ENCODE data around the gene KAT2B. TPM values are rescaled to one million over a fixed set of nuclear protein-coding genes. Genes with fewer than 3 reads are reported as not detected.

The KAT2B gene
- total RNA-seq, 1 experiment from 2014 or later = 9.8 TPM

- H3K9me3 Mint-ChIP-seq (ENCODE audit: unreplicated experiment) = peaks cover 7% of the 10 kb centered on the region
- no peak overlapping the region for H3K27ac Mint-ChIP-seq (ENCODE audit: unreplicated experiment)
- intact Hi-C loops (cut with micrococcal nuclease; ENCODE audit: unreplicated experiment) = no loop called here
Observed at GRCh38 chr3:20143519-20143918, 103.3 kb downstream of the KAT2B start.

GRCh38 chr3:20145874-20146273 lies 105.6 kb downstream of the KAT2B start:
- no peaks in the 10 kb centered on the region for H3K27me3 ChIP-seq (replicated peaks; ENCODE audit: control insufficient read depth, insufficient read depth, low read length)
- peak overlapping the region; percentile 76 for H3K27ac Mint-ChIP-seq (ENCODE audit: unreplicated experiment)
- CTCF ChIA-PET = no interaction called here

More at GRCh38 chr3:20143519-20143918, 103.3 kb downstream of the KAT2B start:
- ChIA-PET POLR2A (no interaction called here), CTCF (no interaction called here)
- H3K4me3 ChIP-seq (ENCODE audit: low read depth, low read length) = no peak overlapping the region
- H3K4me1 ChIP-seq = peaks cover 18% of the 10 kb centered on the region; the same call in 1 of the 2 replicates
- no peaks in the 10 kb centered on the region for H3K27me3 ChIP-seq (replicated peaks; ENCODE audit: control insufficient read depth, insufficient read depth, low read length)
- H3K36me3 ChIP-seq (ENCODE audit: control insufficient read depth, insufficient read depth, low read length) = no peaks in the 10 kb centered on the region
- Mint-ChIP-seq H3K4me1 (ENCODE audit: low read depth, unreplicated experiment) (peaks cover 13% of the 10 kb centered on the region), H3K4me3 (ENCODE audit: unreplicated experiment) (no peak overlapping the region), H3K36me3 (ENCODE audit: insufficient read depth, unreplicated experiment) (no peaks in the 10 kb centered on the region), H3K27me3 (ENCODE audit: insufficient read depth, unreplicated experiment) (no peaks in the 10 kb centered on the region)
- no TSS peak for BruUV-seq (replicated peaks)
- no peak for DNase-seq
- no peak for TF ChIP-seq CTCF (IDR thresholded peaks at IDR 0.05; ENCODE audit: insufficient read depth in 1 of 2, low read depth in 1 of 2, low read length in 1 of 2, severe bottlenecking in 1 of 2, unreplicated experiment in 1 of 2)
- H3K9me3 ChIP-seq = no peaks in the 10 kb centered on the region

GRCh38 chr3:20146301-20146700 lies 106.1 kb downstream of the KAT2B start:
- peaks cover 18% of the 10 kb centered on the region; the same call in 1 of the 2 replicates for H3K4me1 ChIP-seq
- CTCF ChIA-PET = no interaction called here
- H3K9me3 Mint-ChIP-seq (ENCODE audit: unreplicated experiment) = peaks cover 7% of the 10 kb centered on the region
- no peak overlapping the region for H3K4me3 ChIP-seq (ENCODE audit: low read depth, low read length)
- POLR2A ChIA-PET = no interaction called here
- DNase-seq = no peak
- no peaks in the 10 kb centered on the region for H3K36me3 ChIP-seq (ENCODE audit: control insufficient read depth, insufficient read depth, low read length)
- intact Hi-C loops (cut with micrococcal nuclease; ENCODE audit: unreplicated experiment) = loop anchor here (1.0 kb wide), 1 partner anchor 262 kb away; no protein-coding TSS in a partner anchor
- no peaks in the 10 kb centered on the region for H3K27me3 Mint-ChIP-seq (ENCODE audit: insufficient read depth, unreplicated experiment)
- peaks cover 13% of the 10 kb centered on the region for H3K4me1 Mint-ChIP-seq (ENCODE audit: low read depth, unreplicated experiment)
- H3K27ac Mint-ChIP-seq (ENCODE audit: unreplicated experiment) = peak overlapping the region; percentile 76
- no peaks in the 10 kb centered on the region for H3K36me3 Mint-ChIP-seq (ENCODE audit: insufficient read depth, unreplicated experiment)
- H3K27me3 ChIP-seq (replicated peaks; ENCODE audit: control insufficient read depth, insufficient read depth, low read length) = no peaks in the 10 kb centered on the region
- no peak for TF ChIP-seq CTCF (IDR thresholded peaks at IDR 0.05; ENCODE audit: insufficient read depth in 1 of 2, low read depth in 1 of 2, low read length in 1 of 2, severe bottlenecking in 1 of 2, unreplicated experiment in 1 of 2)
- H3K4me3 Mint-ChIP-seq (ENCODE audit: unreplicated experiment) = peak overlapping the region; percentile 68
- no TSS peak for BruUV-seq (replicated peaks)
- no peaks in the 10 kb centered on the region for H3K9me3 ChIP-seq

More at GRCh38 chr3:20145874-20146273, 105.6 kb downstream of the KAT2B start:
- no peak for DNase-seq
- Histone ChIP-seq H3K4me3 (ENCODE audit: low read depth, low read length) (no peak overlapping the region), H3K9me3 (no peaks in the 10 kb centered on the region), H3K36me3 (ENCODE audit: control insufficient read depth, insufficient read depth, low read length) (no peaks in the 10 kb centered on the region), H3K4me1 (peaks cover 18% of the 10 kb centered on the region; the same call in 1 of the 2 replicates)
- no TSS peak for BruUV-seq (replicated peaks)
- peaks cover 13% of the 10 kb centered on the region for H3K4me1 Mint-ChIP-seq (ENCODE audit: low read depth, unreplicated experiment)
- intact Hi-C loops (cut with micrococcal nuclease; ENCODE audit: unreplicated experiment) = loop anchor here (1.0 kb wide), 1 partner anchor 262 kb away; no protein-coding TSS in a partner anchor
- TF ChIP-seq CTCF (IDR thresholded peaks at IDR 0.05; ENCODE audit: insufficient read depth in 1 of 2, low read depth in 1 of 2, low read length in 1 of 2, severe bottlenecking in 1 of 2, unreplicated experiment in 1 of 2) = no peak
- H3K27me3 Mint-ChIP-seq (ENCODE audit: insufficient read depth, unreplicated experiment) = no peaks in the 10 kb centered on the region
- no peaks in the 10 kb centered on the region for H3K36me3 Mint-ChIP-seq (ENCODE audit: insufficient read depth, unreplicated experiment)
- H3K4me3 Mint-ChIP-seq (ENCODE audit: unreplicated experiment) = peak overlapping the region; percentile 68
- POLR2A ChIA-PET = no interaction called here
- peaks cover 7% of the 10 kb centered on the region for H3K9me3 Mint-ChIP-seq (ENCODE audit: unreplicated experiment)

All from Caco-2 (cell line).